ENCODE results near the gene PHF3. TPM values are rescaled to one million over a fixed set of nuclear protein-coding genes. Genes with fewer than 3 reads are reported as not detected.
A peak's percentile ranks its signal among the peaks of the same experiment; 100 is the strongest.

PHF3 gene
- total and polyA plus RNA-seq, 8 donors = 6.8 to 101 (median 54.7) TPM

DNA sequence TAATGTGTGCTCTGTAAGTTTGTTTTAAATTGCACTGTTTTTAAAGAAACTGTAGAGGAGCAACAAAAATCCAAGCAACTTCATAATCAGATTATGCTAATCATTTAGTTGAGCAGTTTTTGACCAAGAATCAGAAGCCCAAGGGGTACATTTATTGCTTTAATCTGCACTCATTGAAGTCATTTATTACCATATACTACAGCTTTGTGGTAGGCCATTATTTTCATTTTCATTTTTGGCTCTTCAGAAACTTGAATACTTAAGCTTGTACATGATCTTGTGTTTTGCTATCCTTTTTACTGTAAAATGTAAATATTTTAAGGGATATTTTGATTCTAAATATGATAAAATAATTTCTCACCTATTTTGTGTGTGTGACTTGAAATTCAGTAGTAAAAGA, 78.5 kb downstream of the PHF3 start:
- Histone ChIP-seq H3K4me3 (no peak overlapping the region), H3K27me3 (no peaks in the 10 kb centered on the region), H3K4me1 (no peaks in the 10 kb centered on the region), H3K9me3 (no peaks in the 10 kb centered on the region), H3K27ac (no peak overlapping the region), H3K36me3 (peaks cover 23 to 53% (median 50%) of the 10 kb centered on the region in 4 donors)
- intact Hi-C loops (cut with DNase I; ENCODE audit: low total_unique reads) = no loop called here
- DNase-seq = no peak
- TF ChIP-seq POLR2A (IDR thresholded peaks at IDR 0.05) (no peak), EP300 (IDR thresholded peaks at IDR 0.05) (no peak), POLR2AphosphoS5 (IDR thresholded peaks at IDR 0.05) (no peak), CTCF (IDR thresholded peaks at IDR 0.05) (no peak)

- TF ChIP-seq CTCF (IDR thresholded peaks at IDR 0.05) (no peak), POLR2AphosphoS5 (IDR thresholded peaks at IDR 0.05) (no peak), EP300 (IDR thresholded peaks at IDR 0.05) (no peak), POLR2A (IDR thresholded peaks at IDR 0.05) (no peak)
- Histone ChIP-seq H3K4me3 (no peak overlapping the region), H3K27me3 (no peaks in the 10 kb centered on the region), H3K36me3 (peaks cover 17 to 32% (median 29%) of the 10 kb centered on the region in 4 donors), H3K9me3 (no peaks in the 10 kb centered on the region), H3K27ac (no peak overlapping the region), H3K4me1 (no peaks in the 10 kb centered on the region)
- WGBS, 5 donors = 95 to 98% (median 96%) methylated on average over 2 of the region's 2 CpGs
- no peak for DNase-seq
- intact Hi-C loops (cut with DNase I; ENCODE audit: low total_unique reads) = no loop called here
These were observed 80.6 kb downstream of the PHF3 start for GRCh38 chr6:63716169-63716568.

- TF ChIP-seq POLR2A (IDR thresholded peaks at IDR 0.05) (no peak), POLR2AphosphoS5 (IDR thresholded peaks at IDR 0.05) (no peak), EP300 (IDR thresholded peaks at IDR 0.05) (no peak)
- intact Hi-C loops (cut with DNase I; ENCODE audit: low total_unique reads) = no loop called here
- 82 to 94% (median 86%) methylated on average over 1 of the region's 1 CpG for WGBS, 5 donors
- no peak overlapping the region for H3K27ac ChIP-seq
- H3K4me3 ChIP-seq = no peak overlapping the region
- no peaks in the 10 kb centered on the region for H3K4me1 ChIP-seq
- H3K36me3 ChIP-seq = peaks cover 0 to 5% (median 0%) of the 10 kb centered on the region in 4 donors
- H3K27me3 ChIP-seq = no peaks in the 10 kb centered on the region
- no peaks in the 10 kb centered on the region for H3K9me3 ChIP-seq
- no peak for DNase-seq
These were observed 85.6 kb downstream of the PHF3 start for GRCh38 chr6:63721181-63721580.

DNA sequence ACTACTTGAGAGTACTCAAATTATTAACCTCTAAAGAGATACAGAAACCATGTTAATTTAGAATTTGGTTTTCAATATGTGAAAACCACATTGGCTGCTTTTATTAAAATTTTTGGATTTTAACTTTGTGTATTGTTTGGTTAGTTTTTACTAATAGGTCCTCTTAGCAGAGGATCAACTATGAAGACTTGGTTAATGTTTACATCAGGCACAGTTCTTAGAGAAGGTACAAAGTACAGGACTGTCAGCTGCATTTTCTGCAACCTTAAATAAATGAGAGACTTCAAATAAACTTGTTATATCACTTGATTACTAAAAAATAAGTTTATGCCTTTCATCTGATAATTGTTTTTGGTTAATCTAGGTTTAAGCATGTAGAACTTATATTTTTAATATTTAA, 89.1 kb downstream of the PHF3 start:
- no peaks in the 10 kb centered on the region for H3K9me3 ChIP-seq
- no peaks in the 10 kb centered on the region for H3K36me3 ChIP-seq
- TF ChIP-seq CTCF (IDR thresholded peaks at IDR 0.05) = no peak
- no peak for TF ChIP-seq POLR2A (IDR thresholded peaks at IDR 0.05)
- no peak for TF ChIP-seq EP300 (IDR thresholded peaks at IDR 0.05)
- no peak for TF ChIP-seq POLR2AphosphoS5 (IDR thresholded peaks at IDR 0.05)
- H3K27ac ChIP-seq = no peak overlapping the region
- peak in 1 of 2 donors; percentile 19 for DNase-seq
- H3K4me1 ChIP-seq = no peaks in the 10 kb centered on the region
- no peaks in the 10 kb centered on the region for H3K27me3 ChIP-seq
- intact Hi-C loops (cut with DNase I; ENCODE audit: low total_unique reads) = no loop called here
- H3K4me3 ChIP-seq = no peak overlapping the region

DNA sequence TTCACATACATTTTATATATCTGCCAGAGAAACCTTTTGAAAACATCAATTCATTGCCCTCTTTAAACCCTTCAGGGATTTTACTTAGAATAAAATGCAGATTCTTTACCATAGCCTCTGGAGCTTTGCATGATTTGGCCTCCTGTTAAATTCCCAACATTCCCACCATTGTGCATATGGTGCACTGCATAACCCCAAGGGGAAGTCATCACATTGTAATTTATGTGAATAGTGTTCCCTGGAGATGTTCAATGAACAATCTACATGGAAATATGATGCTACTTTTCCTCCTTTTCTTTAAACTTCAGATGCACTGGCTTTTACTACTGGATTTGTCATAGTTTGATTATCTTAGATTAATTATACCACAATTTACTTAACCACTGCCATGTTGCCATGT, 94.7 kb downstream of the PHF3 start:
- H3K36me3 ChIP-seq = no peaks in the 10 kb centered on the region
- no peak for DNase-seq
- intact Hi-C loops (cut with DNase I; ENCODE audit: low total_unique reads) = no loop called here
- no peak overlapping the region for H3K27ac ChIP-seq
- no peaks in the 10 kb centered on the region for H3K4me1 ChIP-seq
- no peaks in the 10 kb centered on the region for H3K27me3 ChIP-seq
- no peak overlapping the region for H3K4me3 ChIP-seq
- H3K9me3 ChIP-seq = no peaks in the 10 kb centered on the region
- TF ChIP-seq POLR2A (IDR thresholded peaks at IDR 0.05) (no peak), CTCF (IDR thresholded peaks at IDR 0.05) (no peak), EP300 (IDR thresholded peaks at IDR 0.05) (no peak), POLR2AphosphoS5 (IDR thresholded peaks at IDR 0.05) (no peak)
